HL-60/S4 treated with retinoic acid at 250 ng/mL for 4 days and 3 days (cell line): ENCODE measurements around the gene OR8S1.
"Not testable (repeated sequence)": the region's sequence is repeated elsewhere in the genome, so short reads cannot be mapped to it uniquely, and the experiment has no call there.

Experiments
- in situ Hi-C: fragments of 300-500 bp; cut with MboI; formaldehyde crosslinking; loops from 2 replicates; pipeline ENCODE4 v1.7.0; 2022; ENCODE audit warnings: low sequenced_read_pairs

The OR8S1 gene

GRCh38 chr12:48525332-48525731 lies at the start of gene OR8S1:
OR8S1 (plus strand) TSS chr12:48525632; CDS start chr12:48525632, 0 bp downstream.
- in situ Hi-C loops = no loop called here

GRCh38 chr12:48482198-48482597 lies 43.2 kb upstream of the OR8S1 start, which contains the start of gene C12orf54:
C12orf54 (plus strand) TSS chr12:48482498; CDS start chr12:48483297, 799 bp downstream.
- in situ Hi-C loops = no loop called here

GRCh38 chr12:48482930-48483329 lies 42.5 kb upstream of the OR8S1 start:
- in situ Hi-C loops = no loop called here

GRCh38 chr12:48486261-48486660 lies 39.2 kb upstream of the OR8S1 start:
- in situ Hi-C loops = no loop called here

GRCh38 chr12:48486679-48487078 lies 38.8 kb upstream of the OR8S1 start:
- in situ Hi-C loops = no loop called here

GRCh38 chr12:48489012-48489411 lies 36.4 kb upstream of the OR8S1 start:
- in situ Hi-C loops = no loop called here

GRCh38 chr12:48489456-48489855 lies 36.0 kb upstream of the OR8S1 start:
- in situ Hi-C loops = not testable (repeated sequence)

GRCh38 chr12:48500281-48500680 lies 25.2 kb upstream of the OR8S1 start:
- in situ Hi-C loops = not testable (repeated sequence)

GRCh38 chr12:48506836-48507235 lies 18.6 kb upstream of the OR8S1 start:
- in situ Hi-C loops = not testable (repeated sequence)

- in situ Hi-C loops = no loop called here
Measured at GRCh38 chr12:48508987-48509386, 16.4 kb upstream of the OR8S1 start.

- in situ Hi-C loops = no loop called here
Measured at GRCh38 chr12:48510111-48510510, 15.3 kb upstream of the OR8S1 start.

GRCh38 chr12:48512855-48513254 lies 12.6 kb upstream of the OR8S1 start:
- in situ Hi-C loops = no loop called here

GRCh38 chr12:48514728-48515127 lies 10.7 kb upstream of the OR8S1 start:
- in situ Hi-C loops = no loop called here

GRCh38 chr12:48520381-48520780 lies 5.1 kb upstream of the OR8S1 start:
- in situ Hi-C loops = not testable (repeated sequence)

- in situ Hi-C loops = no loop called here
Measured at GRCh38 chr12:48527891-48528670, 2.6 kb downstream of the OR8S1 start.

GRCh38 chr12:48532601-48533000 lies 7.2 kb downstream of the OR8S1 start:
- in situ Hi-C loops = no loop called here

- in situ Hi-C loops = no loop called here
Measured at GRCh38 chr12:48536602-48537001, 11.2 kb downstream of the OR8S1 start.

- in situ Hi-C loops = no loop called here
Measured at GRCh38 chr12:48542300-48542928, 17.0 kb downstream of the OR8S1 start.

GRCh38 chr12:48545833-48546469 lies 20.5 kb downstream of the OR8S1 start:
- in situ Hi-C loops = no loop called here

GRCh38 chr12:48547012-48547411 lies 21.6 kb downstream of the OR8S1 start:
- in situ Hi-C loops = not testable (repeated sequence)

GRCh38 chr12:48551636-48552035 lies 26.2 kb downstream of the OR8S1 start:
- in situ Hi-C loops = not testable (repeated sequence)
